Thoracic aorta (tissue), 2 donors: Measurements from ENCODE around the gene TGIF2. TPM values are rescaled to one million over a fixed set of nuclear protein-coding genes. Genes with fewer than 3 reads are reported as not detected.

ENCODE experiments used
- ATAC-seq: fragments of 150-250 bp; one replicate; pipeline ENCODE4 v1.8.0; 2017; ENCODE audit warnings: low read depth; ENCODE audit not compliant: insufficient number of reproducible peaks, low FRiP score
- DNase-seq: peaks from one replicate; pipeline ENCODE4 v3.0.0-alpha.2; 2020; ENCODE audit warnings: low spot score
- H3K27ac ChIP-seq, 2 donors: fragments of 200-600 bp; sonication (generic); 1 replicate in 1 of 2; 2 replicates in 1 of 2; pipeline ENCODE4 v1.5.1; 2016; ENCODE audit warnings: mild to moderate bottlenecking in 2 of 2, moderate library complexity in 2 of 2
- H3K27me3 ChIP-seq: fragments of 200-600 bp; sonication (generic); replicated peaks from 2 replicates; pipeline ENCODE4 v1.6.0; 2016; ENCODE audit warnings: mild to moderate bottlenecking; ENCODE audit not compliant: insufficient read depth
- H3K36me3 ChIP-seq: fragments of 200-600 bp; sonication (generic); one replicate; pipeline ENCODE4 v1.5.1; 2016
- H3K4me1 ChIP-seq, 2 donors: fragments of 200-600 bp; sonication (generic); 1 replicate in 1 of 2; 2 replicates in 1 of 2; pipeline versions ENCODE4 v1.5.1 to v1.6.0; 2016; ENCODE audit warnings: low read depth in 2 of 2, mild to moderate bottlenecking in 1 of 2; ENCODE audit not compliant: control insufficient read depth in 1 of 2
- H3K4me3 ChIP-seq: fragments of 200-600 bp; sonication (generic); 2 replicates; pipeline ENCODE4 v1.5.1; 2016; ENCODE audit warnings: mild to moderate bottlenecking
- H3K9me3 ChIP-seq: fragments of 200-600 bp; sonication (generic); 2 replicates; pipeline ENCODE4 v1.5.1; 2016
- total RNA-seq, 2 donors: library from RNA; depleted of rRNA; stranded (reverse); fragments of >200 nt; gene quantifications; one replicate each; pipeline versions ENCODE4 v1.1.0 to v1.2.3, GENCODE V29; 2016
- TF ChIP-seq, protein P1 (sequence below): fragments of 200-600 bp; sonication (generic); IDR thresholded peaks from one replicate; pipeline ENCODE4 v1.5.1; 2019; ENCODE audit warnings: antibody characterized with exemption

Gene TGIF2
- total RNA-seq, 2 donors from 2014 or later, result 13.4 to 14.2 TPM

DNA sequence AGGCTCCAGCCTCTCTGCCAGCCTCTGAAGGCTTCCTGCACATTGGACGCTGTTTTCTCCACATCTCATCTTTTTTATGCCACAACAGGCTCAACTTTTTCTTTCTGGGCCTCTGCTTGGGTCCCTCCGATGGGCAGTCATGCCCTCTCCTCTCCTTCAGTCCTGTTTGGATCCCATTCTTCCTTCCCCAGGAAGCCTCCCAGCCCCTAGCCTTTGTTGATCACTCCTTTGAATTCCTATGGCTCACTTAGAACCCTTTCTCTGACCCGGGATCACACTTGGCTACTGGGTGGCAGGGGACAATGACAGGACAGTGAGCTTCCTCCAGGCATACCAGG lies 68.1 kb downstream of the TGIF2 start:
- Histone ChIP-seq H3K4me1 (no peaks in the 10 kb centered on the region), H3K4me3 (no peak overlapping the region), H3K9me3 (no peaks in the 10 kb centered on the region), H3K36me3 (no peaks in the 10 kb centered on the region), H3K27me3 (no peaks in the 10 kb centered on the region), H3K27ac (no peak overlapping the region)
- DNase-seq, result no peak
- ATAC-seq, result no peak
- TF ChIP-seq, protein P1, sequence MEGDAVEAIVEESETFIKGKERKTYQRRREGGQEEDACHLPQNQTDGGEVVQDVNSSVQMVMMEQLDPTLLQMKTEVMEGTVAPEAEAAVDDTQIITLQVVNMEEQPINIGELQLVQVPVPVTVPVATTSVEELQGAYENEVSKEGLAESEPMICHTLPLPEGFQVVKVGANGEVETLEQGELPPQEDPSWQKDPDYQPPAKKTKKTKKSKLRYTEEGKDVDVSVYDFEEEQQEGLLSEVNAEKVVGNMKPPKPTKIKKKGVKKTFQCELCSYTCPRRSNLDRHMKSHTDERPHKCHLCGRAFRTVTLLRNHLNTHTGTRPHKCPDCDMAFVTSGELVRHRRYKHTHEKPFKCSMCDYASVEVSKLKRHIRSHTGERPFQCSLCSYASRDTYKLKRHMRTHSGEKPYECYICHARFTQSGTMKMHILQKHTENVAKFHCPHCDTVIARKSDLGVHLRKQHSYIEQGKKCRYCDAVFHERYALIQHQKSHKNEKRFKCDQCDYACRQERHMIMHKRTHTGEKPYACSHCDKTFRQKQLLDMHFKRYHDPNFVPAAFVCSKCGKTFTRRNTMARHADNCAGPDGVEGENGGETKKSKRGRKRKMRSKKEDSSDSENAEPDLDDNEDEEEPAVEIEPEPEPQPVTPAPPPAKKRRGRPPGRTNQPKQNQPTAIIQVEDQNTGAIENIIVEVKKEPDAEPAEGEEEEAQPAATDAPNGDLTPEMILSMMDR, result no peak

DNA sequence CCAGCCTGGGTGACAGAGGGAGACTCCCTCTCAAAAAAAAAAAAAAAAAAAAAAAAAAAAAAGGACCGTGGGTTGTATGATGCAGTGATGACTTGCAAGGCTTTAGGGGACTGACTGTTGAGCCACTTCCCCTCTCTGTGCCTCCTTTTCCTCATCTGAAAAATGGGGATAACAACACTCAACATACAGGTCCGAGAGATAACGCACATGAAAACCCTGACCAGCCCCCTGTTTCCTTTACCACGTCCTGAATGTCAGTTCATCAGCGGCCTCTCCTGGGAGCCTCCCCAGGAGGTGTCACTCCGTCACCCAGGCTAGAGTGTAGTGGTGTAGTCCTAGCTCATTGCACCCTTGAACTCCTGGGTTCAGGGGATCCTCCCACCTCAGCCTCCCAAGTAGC lies 68.7 kb downstream of the TGIF2 start:
- Histone ChIP-seq H3K27me3 (no peaks in the 10 kb centered on the region), H3K4me1 (no peaks in the 10 kb centered on the region), H3K9me3 (no peaks in the 10 kb centered on the region), H3K4me3 (no peak overlapping the region), H3K36me3 (no peaks in the 10 kb centered on the region), H3K27ac (no peak overlapping the region)
- no peak for ATAC-seq
- DNase-seq, result no peak
- TF ChIP-seq, protein P1, result no peak

Other genes starting within 250 kb of the TGIF2 start
- gene MYL9, start 32.1 kb upstream of the TGIF2 start, total RNA-seq, result 1,000 to 10,000 TPM in 1 of 2 donors, 100 to 1,000 TPM in 1; 531 to 1,491 TPM
- gene RAB5IF, start 32.2 kb downstream of the TGIF2 start, total RNA-seq, result 10 to 100 TPM; 52.0 to 72.1 TPM
- gene SLA2, start 72.6 kb downstream of the TGIF2 start, total RNA-seq, result 1 to 10 TPM; 1.1 TPM
- gene NDRG3, start 172.5 kb downstream of the TGIF2 start, total RNA-seq, result 10 to 100 TPM; 50.9 to 57.7 TPM
- gene DSN1, start 200.2 kb downstream of the TGIF2 start, total RNA-seq, result 1 to 10 TPM; 5.6 to 6.1 TPM